IMR-90 (cell line): Measurements from ENCODE around the gene UBASH3A. TPM values are rescaled to one million over a fixed set of nuclear protein-coding genes. Genes with fewer than 3 reads are reported as not detected.

Experiments
- ATAC-seq: fragments of 200-7000 bp; cut with Tn5 transposase; 2 replicates; pipeline ENCODE4 v1.9.1; 2020; ENCODE audit warnings: low read depth, mild to moderate bottlenecking, moderate library complexity
- BruUV-seq: library from RNA; stranded (reverse); fragments of 400-500 nt; replicated peaks from 2 replicates; lab custom pipeline; 2021; lab: Mats Ljungman, UMichigan
- CTCF ChIA-PET: fragments of 300-600 bp; formaldehyde crosslinking; extraction: SDS; loops from one replicate; lab custom pipeline; 2021; ENCODE audit warnings: antibody characterized with exemption; lab: Yijun Ruan, JAX
- POLR2A ChIA-PET: fragments of 300-600 bp; sonication (Branson Sonifier 250); formaldehyde crosslinking; loops from one replicate; lab custom pipeline; 2022; ENCODE audit warnings: antibody characterized with exemption; ENCODE audit not compliant: unreplicated experiment; lab: Charles Lee
- DNase-seq: peaks from one replicate; pipeline ENCODE4 v3.0.0; 2013
- H2AFZ ChIP-seq: replicated peaks from 2 replicates; pipeline ENCODE3; 2013; ENCODE audit warnings: low read length, mild to moderate bottlenecking; ENCODE audit not compliant: poor library complexity
- H2AK5ac ChIP-seq: 2 replicates; pipeline ENCODE4 v1.6.1; 2013; ENCODE audit warnings: low read depth, low read length, inconsistent platforms
- H2AK9ac ChIP-seq: replicated peaks from 2 replicates; pipeline ENCODE3; 2013; ENCODE audit warnings: mild to moderate bottlenecking, low read depth, low read length, moderate library complexity; ENCODE audit not compliant: poor library complexity
- H2BK120ac ChIP-seq: 2 replicates; pipeline ENCODE4 v1.6.1; 2013; ENCODE audit warnings: low read depth, low read length, inconsistent platforms
- H2BK15ac ChIP-seq: 3 replicates; pipeline ENCODE4 v1.6.1; 2013; ENCODE audit warnings: low read depth, low read length, inconsistent platforms
- H2BK20ac ChIP-seq: 2 replicates; pipeline ENCODE4 v1.6.1; 2013; ENCODE audit warnings: low read depth, mild to moderate bottlenecking, inconsistent platforms, low read length, moderate library complexity
- H2BK5ac ChIP-seq: 2 replicates; pipeline ENCODE4 v1.6.1; 2013; ENCODE audit warnings: mild to moderate bottlenecking, low read depth, low read length, inconsistent platforms; ENCODE audit not compliant: poor library complexity, severe bottlenecking
- H3K14ac ChIP-seq: replicated peaks from 2 replicates; pipeline ENCODE4 v1.6.1; 2013; ENCODE audit warnings: low read depth, low read length, inconsistent platforms
- H3K18ac ChIP-seq: 2 replicates; pipeline ENCODE4 v1.6.1; 2013; ENCODE audit warnings: low read depth, low read length, control low read depth
- H3K23ac ChIP-seq: 2 replicates; pipeline ENCODE4 v1.6.1; 2013; ENCODE audit warnings: low read depth, low read length, inconsistent platforms
- H3K27ac ChIP-seq: 2 replicates; pipeline ENCODE4 v1.5.1; 2013; ENCODE audit warnings: mild to moderate bottlenecking, control low read depth, low read length; ENCODE audit not compliant: insufficient read depth
- H3K27me3 ChIP-seq: 2 replicates; pipeline ENCODE4 v1.6.1; 2013; ENCODE audit warnings: low read length; ENCODE audit not compliant: control insufficient read depth, insufficient read depth
- H3K36me3 ChIP-seq: 2 replicates; pipeline ENCODE4 v1.6.1; 2013; ENCODE audit warnings: low read length, mixed read lengths; ENCODE audit not compliant: control insufficient read depth, insufficient read depth
- H3K4ac ChIP-seq: 2 replicates; pipeline ENCODE4 v1.6.1; 2013; ENCODE audit warnings: low read depth, low read length, inconsistent platforms
- H3K4me1 ChIP-seq: 2 replicates; pipeline ENCODE4 v1.6.1; 2013; ENCODE audit warnings: low read length, mixed read lengths; ENCODE audit not compliant: control insufficient read depth, insufficient read depth
- H3K4me2 ChIP-seq: 2 replicates; pipeline ENCODE4 v1.6.1; 2013; ENCODE audit warnings: low read depth, mild to moderate bottlenecking, control low read depth, low read length, moderate library complexity
- H3K4me3 ChIP-seq: 2 replicates; pipeline ENCODE4 v1.5.1; 2013; ENCODE audit warnings: low read depth, mild to moderate bottlenecking, control low read depth, low read length, moderate library complexity; ENCODE audit not compliant: insufficient read depth
- H3K56ac ChIP-seq: 2 replicates; pipeline ENCODE4 v1.6.1; 2013; ENCODE audit warnings: low read length, inconsistent platforms; ENCODE audit not compliant: insufficient read depth; ENCODE audit errors: extremely low read depth
- H3K79me1 ChIP-seq, 2 experiments: 2 replicates each; pipeline ENCODE4 v1.6.1; 2013; ENCODE audit warnings: low read length in 2 of 2, inconsistent platforms in 1 of 2, low read depth in 1 of 2
- H3K9ac ChIP-seq: 2 replicates; pipeline ENCODE4 v1.6.1; 2013; ENCODE audit warnings: low read depth, low read length, control low read depth
- H3K9me1 ChIP-seq: 2 replicates; pipeline ENCODE4 v1.6.1; 2013; ENCODE audit warnings: low read length, inconsistent platforms; ENCODE audit not compliant: insufficient read depth
- H3K9me3 ChIP-seq: 2 replicates; pipeline ENCODE4 v1.6.1; 2013; ENCODE audit warnings: low read length; ENCODE audit not compliant: control insufficient read depth, insufficient read depth
- H4K20me1 ChIP-seq: 2 replicates; pipeline ENCODE4 v1.6.1; 2013; ENCODE audit warnings: low read length, inconsistent platforms; ENCODE audit not compliant: insufficient read depth
- H4K5ac ChIP-seq: 2 replicates; pipeline ENCODE4 v1.6.1; 2013; ENCODE audit warnings: mild to moderate bottlenecking, low read depth, low read length, control low read depth
- H4K8ac ChIP-seq, 2 experiments: 2 replicates each; pipeline ENCODE4 v1.6.1; 2013; ENCODE audit warnings: low read depth in 2 of 2, low read length in 2 of 2, control low read depth in 1 of 2, inconsistent platforms in 1 of 2
- H4K91ac ChIP-seq: 2 replicates; pipeline ENCODE4 v1.6.1; 2013; ENCODE audit warnings: low read depth, low read length, inconsistent platforms; ENCODE audit not compliant: insufficient read depth
- BHLHE40 ChIP-seq: fragments of 150-350 bp; IDR thresholded peaks from 2 replicates; pipeline ENCODE4 v1.6.1; 2016; ENCODE audit warnings: mild to moderate bottlenecking, low read depth, low read length
- CEBPB ChIP-seq: IDR thresholded peaks from 2 replicates; pipeline ENCODE4 v1.6.1; 2012; ENCODE audit warnings: low read depth, low read length, improper control_type of control experiment
- CHD1 ChIP-seq: IDR thresholded peaks from 2 replicates; pipeline ENCODE4 v1.6.1; 2012; ENCODE audit warnings: low read depth, low read length, improper control_type of control experiment
- CTCF ChIP-seq: conservative IDR thresholded peaks from 2 replicates; pipeline ENCODE4 v1.5.1; 2012; ENCODE audit warnings: mild to moderate bottlenecking, low read depth, low read length, improper control_type of control experiment
- ELK1 ChIP-seq: fragments of 150-350 bp; IDR thresholded peaks from 2 replicates; pipeline ENCODE4 v1.6.1; 2016; ENCODE audit warnings: low read depth, mild to moderate bottlenecking, low read length, moderate library complexity, borderline replicate concordance
- FOS ChIP-seq: fragments of 150-350 bp; IDR thresholded peaks from 2 replicates; pipeline ENCODE4 v1.6.1; 2016; ENCODE audit warnings: low read depth, low read length
- MAFK ChIP-seq: IDR thresholded peaks from 2 replicates; pipeline ENCODE4 v1.6.1; 2012; ENCODE audit warnings: low read depth, low read length, improper control_type of control experiment
- MAZ ChIP-seq: IDR thresholded peaks from 2 replicates; pipeline ENCODE4 v1.6.1; 2012; ENCODE audit warnings: low read depth, mild to moderate bottlenecking, low read length, improper control_type of control experiment, moderate library complexity, borderline replicate concordance
- MXI1 ChIP-seq: IDR thresholded peaks from 2 replicates; pipeline ENCODE4 v1.6.1; 2012; ENCODE audit warnings: low read depth, mild to moderate bottlenecking, low read length, moderate library complexity, borderline replicate concordance
- NFE2L2 ChIP-seq: fragments of 150-350 bp; IDR thresholded peaks from 2 replicates; pipeline ENCODE4 v1.6.1; 2016; ENCODE audit warnings: low read depth, mild to moderate bottlenecking, low read length
- POLR2A ChIP-seq: IDR thresholded peaks from 2 replicates; pipeline ENCODE4 v1.6.1; 2012; ENCODE audit warnings: mild to moderate bottlenecking, low read depth, low read length
- RAD21 ChIP-seq: IDR thresholded peaks from 2 replicates; pipeline ENCODE4 v1.6.1; 2012; ENCODE audit warnings: low read length, improper control_type of control experiment
- RCOR1 ChIP-seq: IDR thresholded peaks from 2 replicates; pipeline ENCODE4 v1.6.1; 2012; ENCODE audit warnings: mild to moderate bottlenecking, low read length, improper control_type of control experiment; ENCODE audit not compliant: insufficient replicate concordance
- RFX5 ChIP-seq: IDR thresholded peaks from 2 replicates; pipeline ENCODE4 v1.8.0; 2012; ENCODE audit warnings: low read depth, mild to moderate bottlenecking, low read length, moderate library complexity
- SMC3 ChIP-seq: fragments of 150-350 bp; IDR thresholded peaks from 2 replicates; pipeline ENCODE4 v1.6.1; 2016; ENCODE audit warnings: low read depth, mild to moderate bottlenecking, antibody characterized with exemption, low read length, moderate library complexity
- USF2 ChIP-seq: fragments of 150-350 bp; IDR thresholded peaks from 2 replicates; pipeline ENCODE4 v1.6.1; 2017; ENCODE audit warnings: mild to moderate bottlenecking, antibody characterized with exemption, low read length, low read depth
- WGBS, 2 experiments: methylation state at CpG; one replicate each; pipeline versions ENCODE4 v1.1.5 to v1.1.7; 2013; ENCODE audit warnings: missing lambda C conversion rate in 2 of 2; ENCODE audit not compliant: insufficient read length in 1 of 2; ENCODE audit errors: extremely low coverage in 2 of 2; 5-methylcytosine and 5-hydroxymethylcytosine counted together
- dilution Hi-C: fragments of 300-500 bp; cut with HindIII; formaldehyde crosslinking; loops from one replicate; pipeline ENCODE4 v1.14.3; 2018; ENCODE audit warnings: low sequenced_read_pairs; ENCODE audit not compliant: unreplicated experiment
- in situ Hi-C: fragments of 300-500 bp; cut with MboI; formaldehyde crosslinking; loops from 3 replicates; pipeline ENCODE4 v1.14.3; 2019; ENCODE audit warnings: low sequenced_read_pairs, inconsistent platforms, mixed read lengths
- intact Hi-C: fragments of 100-400 bp; cut with micrococcal nuclease; formaldehyde crosslinking; loops from 2 replicates; pipeline ENCODE4 v1.10.0; 2022
- polyA plus RNA-seq, 3 experiments: library from polyadenylated mRNA; depleted of rRNA; stranded (reverse); fragments of >200 nt; gene quantifications; 2 replicates each; pipeline ENCODE4 v1.2.3, GENCODE V29; 2012; ENCODE audit warnings: low replicate concordance in 1 of 3
- total RNA-seq: library from RNA; depleted of rRNA; stranded (reverse); fragments of >200 nt; gene quantifications from 2 replicates; pipeline ENCODE4 v1.2.3, GENCODE V29; 2012

UBASH3A gene
- total and polyA plus RNA-seq, 2 of the 4 experiments (the other 2 are of a cell fraction): not detected

- Histone ChIP-seq H3K27ac (no peak overlapping the region), H3K4ac (no peak overlapping the region), H2AFZ (no peak overlapping the region), H3K23ac (no peak overlapping the region), H3K27me3 (peaks cover 25% of the 10 kb centered on the region; the same call in 1 of the 2 replicates), H4K5ac (no peak overlapping the region), H3K9me1 (no peaks in the 10 kb centered on the region), H3K56ac (no peak overlapping the region), H3K79me1 (no peaks in the 10 kb centered on the region), H2BK20ac (no peak overlapping the region), H3K14ac (no peak overlapping the region), H3K9ac (no peak overlapping the region), H3K18ac (no peak overlapping the region), H3K9me3 (no peaks in the 10 kb centered on the region; the same call in 1 of the 2 replicates), H4K20me1 (no peaks in the 10 kb centered on the region), H2AK9ac (no peak overlapping the region), H2BK5ac (no peak overlapping the region), H2BK15ac (no peak overlapping the region), H4K91ac (no peak overlapping the region), H4K8ac (no peak overlapping the region), H2AK5ac (no peak overlapping the region), H3K4me3 (no peak overlapping the region), H3K4me1 (no peaks in the 10 kb centered on the region), H2BK120ac (no peak overlapping the region), H3K4me2 (no peak overlapping the region), H3K36me3 (no peaks in the 10 kb centered on the region)
- ATAC-seq (no peak), DNase-seq (no peak)
- in situ Hi-C loops (no loop called here), intact Hi-C loops (no loop called here), dilution Hi-C loops (no loop called here)
- no TSS peak for BruUV-seq
- POLR2A ChIA-PET: no interaction called here
- TF ChIP-seq ELK1 (no peak), CHD1 (no peak), SMC3 (no peak), NFE2L2 (no peak), POLR2A (no peak), FOS (no peak), RAD21 (no peak), RCOR1 (no peak), CTCF (no peak), CEBPB (no peak), BHLHE40 (no peak), MAZ (no peak), RFX5 (no peak), USF2 (no peak), MXI1 (no peak), MAFK (no peak)
- CTCF ChIA-PET: no interaction called here
- 0% methylated on average over 1 of the region's 2 CpGs; no CpG with 5 or more reads in 1 of the 2 experiments for WGBS, 2 experiments
These were observed 85.4 kb downstream of the UBASH3A start for GRCh38 chr21:42489006-42489563.
